NCI-H1417 (cell line): ENCODE results near the gene LRP8.
"Not testable (repeated sequence)": the region's sequence is repeated elsewhere in the genome, so short reads cannot be mapped to it uniquely, and the experiment has no call there.

Experiments
- DNase-seq, 3 experiments: peaks; one replicate each; lab custom pipeline; 2025; lab: John Stamatoyannopoulos, UW

Gene LRP8

GRCh38 chr1:53214376-53214940 lies 113.4 kb downstream of the LRP8 start:
- no peak for DNase-seq

GRCh38 chr1:53210954-53211353 lies 116.9 kb downstream of the LRP8 start:
- no peak for DNase-seq

GRCh38 chr1:53210352-53210751 lies 117.5 kb downstream of the LRP8 start:
- DNase-seq, result no peak

GRCh38 chr1:53207726-53208125 lies 120.1 kb downstream of the LRP8 start:
- no peak for DNase-seq

GRCh38 chr1:53206735-53207379 lies 121.0 kb downstream of the LRP8 start:
- DNase-seq, result no peak

- DNase-seq, result peak in 1 of 3 experiments; percentile 4
Measured at GRCh38 chr1:53206083-53206685, 121.7 kb downstream of the LRP8 start.

- DNase-seq, result not testable (repeated sequence)
Measured at GRCh38 chr1:53205496-53205895, 122.4 kb downstream of the LRP8 start.

- DNase-seq, result no peak
Measured at GRCh38 chr1:53203466-53203865, 124.4 kb downstream of the LRP8 start.

- DNase-seq, result no peak
Measured at GRCh38 chr1:53198241-53198651, 129.6 kb downstream of the LRP8 start.

GRCh38 chr1:53197291-53198200 lies 130.3 kb downstream of the LRP8 start:
- no peak for DNase-seq

- DNase-seq, result peak; percentile 93 to 94 (median 93)
Measured at GRCh38 chr1:53196485-53197290, 131.2 kb downstream of the LRP8 start, which contains the start of gene CPT2. TSS of gene CPT2 (plus strand) at chr1:53196824. CDS start at chr1:53196944, 120 bp downstream.

- DNase-seq, result peak in 1 of 3 experiments; percentile 28
Measured at GRCh38 chr1:53196017-53196484, 131.8 kb downstream of the LRP8 start.

GRCh38 chr1:53195246-53196016 lies 132.4 kb downstream of the LRP8 start:
- no peak for DNase-seq
